GM19397 (cell line): ENCODE results near the gene FAM186B.
A peak's percentile ranks its signal among the peaks of the same experiment; 100 is the strongest.

Source experiments
- ATAC-seq: cut with Tn5 transposase; IDR thresholded peaks from one replicate; pipeline ENCODE4 v1.9.1; 2021; ENCODE audit warnings: mild to moderate bottlenecking, moderate library complexity; ENCODE audit not compliant: unreplicated experiment

Gene FAM186B

GRCh38 chr12:49577589-49578315, 27.7 kb downstream of the FAM186B start:
- no peak for ATAC-seq

- no peak for ATAC-seq
Measured at GRCh38 chr12:49568442-49569162, 36.8 kb downstream of the FAM186B start.

GRCh38 chr12:49567611-49568441, 37.6 kb downstream of the FAM186B start, which contains the start of gene MCRS1:
MCRS1 (minus strand) TSS chr12:49568142; CDS start chr12:49566731, 1,411 bp downstream.
- ATAC-seq, result peak; percentile 85

- peak; percentile 2 for ATAC-seq
Measured at GRCh38 chr12:49567302-49567610, 38.2 kb downstream of the FAM186B start.

GRCh38 chr12:49566361-49566760, 39.1 kb downstream of the FAM186B start:
- no peak for ATAC-seq

- ATAC-seq, result no peak
Measured at GRCh38 chr12:49565406-49566265, 39.8 kb downstream of the FAM186B start.

- no peak for ATAC-seq
Measured at GRCh38 chr12:49564686-49565405, 40.6 kb downstream of the FAM186B start.

GRCh38 chr12:49563951-49564685, 41.3 kb downstream of the FAM186B start:
- no peak for ATAC-seq

GRCh38 chr12:49562831-49563230, 42.6 kb downstream of the FAM186B start:
- no peak for ATAC-seq

GRCh38 chr12:49562233-49562632, 43.2 kb downstream of the FAM186B start:
- no peak for ATAC-seq

- ATAC-seq, result no peak
Measured at GRCh38 chr12:49560695-49561094, 44.7 kb downstream of the FAM186B start.

GRCh38 chr12:49559011-49559675, 46.3 kb downstream of the FAM186B start:
- ATAC-seq, result no peak

- ATAC-seq, result no peak
Measured at GRCh38 chr12:49558526-49558925, 46.9 kb downstream of the FAM186B start.

GRCh38 chr12:49557917-49558215, 47.6 kb downstream of the FAM186B start:
- no peak for ATAC-seq

- ATAC-seq, result no peak
Measured at GRCh38 chr12:49557187-49557916, 48.1 kb downstream of the FAM186B start.

- no peak for ATAC-seq
Measured at GRCh38 chr12:49556391-49557186, 48.9 kb downstream of the FAM186B start.

- ATAC-seq, result no peak
Measured at GRCh38 chr12:49555631-49556390, 49.6 kb downstream of the FAM186B start.
